Panc1 (cell line): ENCODE results near the gene CHRND.

ENCODE experiments used
- POLR2AphosphoS5 ChIP-seq: IDR thresholded peaks from 2 replicates; pipeline ENCODE4 v1.6.1; 2012; ENCODE audit warnings: mild to moderate bottlenecking, low read depth, low read length, moderate library complexity
- SIN3A ChIP-seq: IDR thresholded peaks from 2 replicates; pipeline ENCODE4 v1.6.1; 2012; ENCODE audit warnings: low read depth, mild to moderate bottlenecking, low read length, moderate library complexity, borderline replicate concordance; ENCODE audit not compliant: insufficient read depth
- TCF7L2 ChIP-seq: IDR thresholded peaks from 2 replicates; pipeline ENCODE4 v1.6.1; 2011; ENCODE audit warnings: mild to moderate bottlenecking, low read depth, low read length, inconsistent platforms
- TF ChIP-seq, protein P1 (sequence below): fragments of 450-650 bp; IDR thresholded peaks from 2 replicates; pipeline ENCODE4 v1.5.1; 2017; ENCODE audit warnings: mild to moderate bottlenecking

DNA sequence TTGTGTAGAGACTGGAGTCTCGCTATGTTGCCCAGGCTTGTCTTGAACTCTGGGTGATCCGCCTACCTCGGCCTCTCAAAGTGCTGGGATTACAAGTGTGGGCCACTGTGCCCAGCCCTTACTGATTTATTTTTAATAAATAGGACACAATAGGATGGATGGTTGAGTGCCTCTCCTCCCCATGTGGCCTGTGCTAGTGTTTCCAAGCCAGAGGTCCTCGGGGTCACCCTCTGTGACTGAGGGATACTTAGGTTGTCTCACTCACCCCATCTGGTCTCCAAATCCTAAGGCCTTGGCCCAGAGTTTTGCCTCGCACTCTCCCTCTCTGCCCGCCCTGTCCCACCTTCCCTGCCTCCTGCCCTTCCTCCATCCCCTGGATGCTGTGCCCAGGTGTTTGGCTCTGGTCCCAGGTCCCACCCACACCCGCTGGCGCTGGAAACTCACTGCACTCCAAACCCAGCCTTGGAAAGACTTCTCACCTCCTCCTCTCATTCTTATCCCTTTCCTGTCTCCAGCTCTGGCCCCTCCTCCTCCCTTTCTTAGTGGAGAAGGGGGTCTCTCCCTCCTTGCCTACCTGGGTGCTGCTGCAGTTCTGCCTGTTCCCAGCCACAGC, 33.6 kb upstream of the CHRND start:
- TF ChIP-seq, protein P1, sequence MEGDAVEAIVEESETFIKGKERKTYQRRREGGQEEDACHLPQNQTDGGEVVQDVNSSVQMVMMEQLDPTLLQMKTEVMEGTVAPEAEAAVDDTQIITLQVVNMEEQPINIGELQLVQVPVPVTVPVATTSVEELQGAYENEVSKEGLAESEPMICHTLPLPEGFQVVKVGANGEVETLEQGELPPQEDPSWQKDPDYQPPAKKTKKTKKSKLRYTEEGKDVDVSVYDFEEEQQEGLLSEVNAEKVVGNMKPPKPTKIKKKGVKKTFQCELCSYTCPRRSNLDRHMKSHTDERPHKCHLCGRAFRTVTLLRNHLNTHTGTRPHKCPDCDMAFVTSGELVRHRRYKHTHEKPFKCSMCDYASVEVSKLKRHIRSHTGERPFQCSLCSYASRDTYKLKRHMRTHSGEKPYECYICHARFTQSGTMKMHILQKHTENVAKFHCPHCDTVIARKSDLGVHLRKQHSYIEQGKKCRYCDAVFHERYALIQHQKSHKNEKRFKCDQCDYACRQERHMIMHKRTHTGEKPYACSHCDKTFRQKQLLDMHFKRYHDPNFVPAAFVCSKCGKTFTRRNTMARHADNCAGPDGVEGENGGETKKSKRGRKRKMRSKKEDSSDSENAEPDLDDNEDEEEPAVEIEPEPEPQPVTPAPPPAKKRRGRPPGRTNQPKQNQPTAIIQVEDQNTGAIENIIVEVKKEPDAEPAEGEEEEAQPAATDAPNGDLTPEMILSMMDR = no peak
- no peak for TF ChIP-seq SIN3A
- no peak for TF ChIP-seq POLR2AphosphoS5
- no peak for TF ChIP-seq TCF7L2
